PFSK-1 (cell line): ENCODE measurements around the gene ARHGAP5.

Source experiments
- FOXP2 ChIP-seq: optimal IDR thresholded peaks from 2 replicates; pipeline ENCODE3; 2011; ENCODE audit warnings: borderline replicate concordance, control low read depth, inconsistent platforms; ENCODE audit not compliant: insufficient read depth; ENCODE audit errors: extremely low read length, extremely low read depth
- POLR2AphosphoS5 ChIP-seq: IDR thresholded peaks from 2 replicates; pipeline ENCODE4 v1.6.1; 2012; ENCODE audit warnings: low read depth, mild to moderate bottlenecking, control low read depth, low read length, moderate library complexity
- REST ChIP-seq, 2 experiments: IDR thresholded peaks; 2 replicates each; pipeline versions ENCODE4 v1.6.1 to v1.8.0; 2011 to 2012; ENCODE audit warnings: low read depth in 2 of 2, low read length in 2 of 2, control low read depth in 1 of 2, inconsistent platforms in 1 of 2, mild to moderate bottlenecking in 1 of 2, moderate library complexity in 1 of 2; ENCODE audit not compliant: insufficient read depth in 1 of 2
- SIN3A ChIP-seq: IDR thresholded peaks from 2 replicates; pipeline ENCODE4 v1.6.1; 2012; ENCODE audit warnings: mild to moderate bottlenecking, low read length, moderate library complexity, borderline replicate concordance; ENCODE audit not compliant: insufficient read depth
- TAF1 ChIP-seq: IDR thresholded peaks from 2 replicates; pipeline ENCODE4 v1.6.1; 2012; ENCODE audit warnings: low read length, control low read depth, borderline replicate concordance; ENCODE audit not compliant: insufficient read depth

GRCh38 chr14:32205554-32205953, 128.4 kb downstream of the ARHGAP5 start:
- TF ChIP-seq REST (IDR thresholded peaks at IDR 0.05; ENCODE audit: insufficient read depth in 1 of 2, low read depth in 2 of 2, low read length in 2 of 2) (no peak), SIN3A (no peak), POLR2AphosphoS5 (no peak), TAF1 (no peak), FOXP2 (no peak)
